Vagina (tissue), 2 donors: Measurements from ENCODE around the gene TMPRSS7.

ENCODE experiments used
- CTCF ChIP-seq, 3 experiments: fragments of 450-650 bp in 2 of 3; fragments of 200-600 bp in 1 of 3; sonication (generic) in 1 of 3; IDR thresholded peaks; one replicate each; pipeline ENCODE4 v1.5.1; 2017 to 2019; ENCODE audit warnings: antibody characterized with exemption in 3 of 3, mild to moderate bottlenecking in 2 of 3, moderate library complexity in 2 of 3
- POLR2AphosphoS5 ChIP-seq, 2 donors: sonication (generic); formaldehyde crosslinking; IDR thresholded peaks; one replicate each; pipeline ENCODE4 v1.9.0; 2017; ENCODE audit warnings: antibody characterized with exemption in 2 of 2, mild to moderate bottlenecking in 2 of 2, low read depth in 1 of 2; ENCODE audit not compliant: insufficient read depth in 1 of 2

- TF ChIP-seq CTCF (IDR thresholded peaks at IDR 0.05) (no peak), POLR2AphosphoS5 (IDR thresholded peaks at IDR 0.05; ENCODE audit: insufficient read depth in 1 of 2, low read depth in 1 of 2) (no peak)
Observed at GRCh38 chr3:111993038-111993437, 41.5 kb upstream of the TMPRSS7 start.
